Endodermal cell (in vitro differentiated cells): ENCODE results near the gene SLC36A3. TPM values are rescaled to one million over a fixed set of nuclear protein-coding genes. Genes with fewer than 3 reads are reported as not detected.

ENCODE experiments used
- DNase-seq: peaks from one replicate; pipeline ENCODE4 v3.0.0-alpha.2; 2017
- H3K27ac ChIP-seq: 2 replicates; pipeline ENCODE4 v1.5.1; 2013; ENCODE audit warnings: mild to moderate bottlenecking, low read depth, low read length, moderate library complexity
- H3K27me3 ChIP-seq: 2 replicates; pipeline ENCODE4 v1.6.1; 2013; ENCODE audit warnings: mild to moderate bottlenecking, low read length, moderate library complexity; ENCODE audit not compliant: insufficient read depth, control insufficient read depth, poor library complexity, severe bottlenecking
- H3K36me3 ChIP-seq: 2 replicates; pipeline ENCODE4 v1.7.0; 2013; ENCODE audit warnings: mild to moderate bottlenecking, low read length, moderate library complexity; ENCODE audit not compliant: control insufficient read depth, insufficient read depth
- H3K4me1 ChIP-seq: one replicate; pipeline ENCODE4 v1.7.0; 2013; ENCODE audit warnings: low read length; ENCODE audit not compliant: control insufficient read depth, insufficient read depth
- H3K4me3 ChIP-seq: 2 replicates; pipeline ENCODE4 v1.5.1; 2013; ENCODE audit warnings: mild to moderate bottlenecking, low read length, moderate library complexity
- H3K9ac ChIP-seq: 2 replicates; pipeline ENCODE4 v1.6.1; 2013; ENCODE audit warnings: mild to moderate bottlenecking, low read length, moderate library complexity; ENCODE audit not compliant: poor library complexity, severe bottlenecking; ENCODE audit errors: extremely low read depth
- H3K9me3 ChIP-seq: 2 replicates; pipeline ENCODE4 v1.6.1; 2013; ENCODE audit warnings: mild to moderate bottlenecking, low read length, moderate library complexity; ENCODE audit not compliant: control insufficient read depth
- H3K27ac Mint-ChIP-seq: 2 replicates; pipeline ENCODE4 v1.8.0; 2020; ENCODE audit warnings: mixed read lengths
- H3K27me3 Mint-ChIP-seq: 2 replicates; pipeline ENCODE4 v1.8.0; 2021; ENCODE audit warnings: mild to moderate bottlenecking, mixed read lengths; ENCODE audit not compliant: insufficient read depth
- H3K36me3 Mint-ChIP-seq: 2 replicates; pipeline ENCODE4 v1.8.0; 2020; ENCODE audit warnings: low read depth, mixed read lengths
- H3K4me1 Mint-ChIP-seq: 2 replicates; pipeline ENCODE4 v1.8.0; 2020; ENCODE audit warnings: mixed read lengths
- H3K4me3 Mint-ChIP-seq: 2 replicates; pipeline ENCODE4 v1.8.0; 2020; ENCODE audit warnings: mild to moderate bottlenecking, moderate library complexity, mixed read lengths
- H3K9me3 Mint-ChIP-seq: 2 replicates; pipeline ENCODE4 v1.8.0; 2020; ENCODE audit warnings: mild to moderate bottlenecking, mixed read lengths
- WGBS, 2 experiments: methylation state at CpG; one replicate each; pipeline versions ENCODE4 v1.1.5 to v1.1.7; 2013; ENCODE audit warnings: missing lambda C conversion rate in 2 of 2, mixed read lengths in 1 of 2; ENCODE audit not compliant: insufficient coverage in 1 of 2, insufficient read length in 1 of 2; 5-methylcytosine and 5-hydroxymethylcytosine counted together
- total RNA-seq, 2 donors: library from RNA; stranded (reverse); fragmentation: NEBNext Ultra II Directional in 1 of 2; extraction: Animal tissue kit (Norgen Biotek cat#: 25700) in 1 of 2; gene quantifications; 2 replicates in 1 of 2; 3 replicates in 1 of 2; pipeline ENCODE4 v1.2.1, GENCODE V29; 2021
- TF ChIP-seq, protein P1 (sequence below): fragments of 200-600 bp; sonication (generic); conservative IDR thresholded peaks from 2 replicates; pipeline ENCODE4 v1.5.0; 2021; ENCODE audit warnings: antibody characterized with exemption, mild to moderate bottlenecking

The SLC36A3 gene
- total RNA-seq, 2 donors from 2014 or later, result not detected

DNA sequence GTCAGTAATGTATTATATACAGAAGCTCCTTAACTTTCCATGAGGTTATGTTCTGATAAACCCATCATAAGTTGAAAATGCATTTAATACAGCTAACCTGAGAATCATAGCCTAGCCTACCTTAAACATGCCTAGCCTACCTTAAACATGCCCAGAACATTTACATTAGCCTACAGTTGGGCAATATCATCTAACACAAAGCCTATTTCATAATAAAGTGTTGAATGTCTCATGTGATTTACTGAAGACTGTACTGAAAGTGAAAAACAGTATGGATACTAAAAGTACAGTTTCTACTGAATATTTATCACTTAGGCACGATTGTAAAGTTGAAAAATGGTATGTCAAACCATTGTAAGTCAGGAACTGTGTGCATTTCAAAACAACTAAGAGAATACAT is 49.0 kb downstream of the SLC36A3 start:
- H3K4me3 Mint-ChIP-seq, result peak overlapping the region; percentile 87
- H3K27ac Mint-ChIP-seq, result no peak overlapping the region
- no peaks in the 10 kb centered on the region for H3K9me3 Mint-ChIP-seq
- H3K27me3 ChIP-seq, result no peaks in the 10 kb centered on the region
- H3K9me3 ChIP-seq, result no peaks in the 10 kb centered on the region
- DNase-seq, result no peak
- peaks cover 4% of the 10 kb centered on the region for H3K36me3 Mint-ChIP-seq
- no peaks in the 10 kb centered on the region for H3K27me3 Mint-ChIP-seq
- peak overlapping the region; percentile 98 for H3K4me3 ChIP-seq
- H3K4me1 ChIP-seq, result no peaks in the 10 kb centered on the region
- WGBS, 2 experiments, result 92% methylated on average over 1 of the region's 1 CpG; no CpG with 5 or more reads in 1 of the 2 experiments
- H3K27ac ChIP-seq, result no peak overlapping the region
- peaks cover 47% of the 10 kb centered on the region for H3K4me1 Mint-ChIP-seq
- no peak overlapping the region for H3K9ac ChIP-seq
- TF ChIP-seq, protein P1, sequence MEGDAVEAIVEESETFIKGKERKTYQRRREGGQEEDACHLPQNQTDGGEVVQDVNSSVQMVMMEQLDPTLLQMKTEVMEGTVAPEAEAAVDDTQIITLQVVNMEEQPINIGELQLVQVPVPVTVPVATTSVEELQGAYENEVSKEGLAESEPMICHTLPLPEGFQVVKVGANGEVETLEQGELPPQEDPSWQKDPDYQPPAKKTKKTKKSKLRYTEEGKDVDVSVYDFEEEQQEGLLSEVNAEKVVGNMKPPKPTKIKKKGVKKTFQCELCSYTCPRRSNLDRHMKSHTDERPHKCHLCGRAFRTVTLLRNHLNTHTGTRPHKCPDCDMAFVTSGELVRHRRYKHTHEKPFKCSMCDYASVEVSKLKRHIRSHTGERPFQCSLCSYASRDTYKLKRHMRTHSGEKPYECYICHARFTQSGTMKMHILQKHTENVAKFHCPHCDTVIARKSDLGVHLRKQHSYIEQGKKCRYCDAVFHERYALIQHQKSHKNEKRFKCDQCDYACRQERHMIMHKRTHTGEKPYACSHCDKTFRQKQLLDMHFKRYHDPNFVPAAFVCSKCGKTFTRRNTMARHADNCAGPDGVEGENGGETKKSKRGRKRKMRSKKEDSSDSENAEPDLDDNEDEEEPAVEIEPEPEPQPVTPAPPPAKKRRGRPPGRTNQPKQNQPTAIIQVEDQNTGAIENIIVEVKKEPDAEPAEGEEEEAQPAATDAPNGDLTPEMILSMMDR, result no peak
- H3K36me3 ChIP-seq, result no peaks in the 10 kb centered on the region

DNA sequence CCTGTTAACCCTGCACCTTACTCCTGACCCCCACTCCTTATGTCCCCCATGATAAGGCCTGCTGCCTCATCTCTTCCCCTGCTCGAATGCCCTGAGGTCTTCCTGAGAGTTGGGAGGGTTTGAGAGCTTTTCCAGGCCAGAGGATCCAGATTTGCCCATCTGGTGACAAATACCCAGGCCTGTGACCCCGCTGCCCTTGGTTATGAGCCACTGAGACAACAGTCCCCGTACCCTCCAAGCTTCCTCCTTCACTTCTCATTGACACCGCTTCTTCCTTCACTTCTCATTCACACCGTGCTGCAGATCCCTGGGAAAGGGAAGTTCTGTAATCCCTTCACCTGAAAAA is 50.0 kb downstream of the SLC36A3 start:
- H3K27me3 ChIP-seq, result no peaks in the 10 kb centered on the region
- Mint-ChIP-seq H3K27ac (peak overlapping the region; percentile 84), H3K27me3 (no peaks in the 10 kb centered on the region), H3K36me3 (no peaks in the 10 kb centered on the region), H3K4me1 (peaks cover 37% of the 10 kb centered on the region), H3K4me3 (peak overlapping the region; percentile 87), H3K9me3 (no peaks in the 10 kb centered on the region)
- DNase-seq, result peak; percentile 56
- no peak overlapping the region for H3K27ac ChIP-seq
- H3K4me1 ChIP-seq, result no peaks in the 10 kb centered on the region
- WGBS, 2 experiments, result 32 to 38% methylated on average over 5 of the region's 5 CpGs
- TF ChIP-seq, protein P1, result no peak
- H3K9ac ChIP-seq, result peak overlapping the region; percentile 70
- H3K9me3 ChIP-seq, result no peaks in the 10 kb centered on the region
- H3K36me3 ChIP-seq, result no peaks in the 10 kb centered on the region
- H3K4me3 ChIP-seq, result peak overlapping the region; percentile 98

- no peaks in the 10 kb centered on the region for H3K27me3 Mint-ChIP-seq
- Histone ChIP-seq H3K36me3 (no peaks in the 10 kb centered on the region), H3K9ac (peak within 1 kb of the TSS; percentile 70), H3K4me1 (no peaks in the 10 kb centered on the region), H3K27ac (no peak within 1 kb of the TSS), H3K4me3 (peak within 1 kb of the TSS; percentile 98), H3K9me3 (no peaks in the 10 kb centered on the region), H3K27me3 (no peaks in the 10 kb centered on the region)
- H3K4me3 Mint-ChIP-seq, result peak within 1 kb of the TSS; percentile 87
- H3K4me1 Mint-ChIP-seq, result peaks cover 31% of the 10 kb centered on the region
- DNase-seq, result peak; percentile 100
- H3K27ac Mint-ChIP-seq, result peak within 1 kb of the TSS; percentile 88
- TF ChIP-seq, protein P1, result no peak
- no peaks in the 10 kb centered on the region for H3K9me3 Mint-ChIP-seq
- WGBS, 2 experiments, result 1% methylated on average over 15 to 52 of the region's 52 CpGs
- no peaks in the 10 kb centered on the region for H3K36me3 Mint-ChIP-seq
These were observed 50.6 kb downstream of the SLC36A3 start, which contains the start of gene GM2A for GRCh38 chr5:151252762-151253604. Gene GM2A (plus strand): TSS chr5:151253185. CDS start chr5:151253217, 32 bp downstream.
